Measurements from ENCODE around the gene TULP4. TPM values are rescaled to one million over a fixed set of nuclear protein-coding genes. Genes with fewer than 3 reads are reported as not detected.
"Not testable (repeated sequence)": the region's sequence is repeated elsewhere in the genome, so short reads cannot be mapped to it uniquely, and the experiment has no call there.

The TULP4 gene
- total RNA-seq, 1 donor from 2014 or later = 63.0 TPM

DNA sequence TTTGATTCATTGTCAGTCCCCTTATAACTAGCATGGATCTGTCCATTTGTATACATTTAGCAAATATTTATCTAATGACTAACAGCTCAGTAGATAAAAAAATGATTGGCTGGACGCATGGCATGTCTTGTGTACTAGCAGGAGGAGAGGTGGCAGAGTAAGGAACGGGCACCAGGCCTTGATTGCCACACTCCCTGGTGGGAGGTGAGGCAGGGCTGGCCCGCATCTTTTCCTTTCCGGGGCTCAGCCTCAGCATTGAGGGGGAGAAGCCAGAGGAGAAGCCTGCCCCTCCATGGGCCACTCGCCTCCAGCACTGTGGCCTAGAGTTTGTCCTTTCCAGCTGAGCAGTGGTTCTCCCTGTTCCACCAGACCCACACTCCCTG is 162.7 kb downstream of the TULP4 start:
- no peak for ATAC-seq (ENCODE audit: low read depth)
- CTCF ChIA-PET = interaction anchor here (1.3 kb wide), 1 partner anchor 88 kb away, joined by 3 read pairs; no protein-coding TSS in a partner anchor
- intact Hi-C loops (cut with micrococcal nuclease) = loop anchor here (10.0 kb wide), 1 partner anchor 250 kb away; no protein-coding TSS in a partner anchor

DNA sequence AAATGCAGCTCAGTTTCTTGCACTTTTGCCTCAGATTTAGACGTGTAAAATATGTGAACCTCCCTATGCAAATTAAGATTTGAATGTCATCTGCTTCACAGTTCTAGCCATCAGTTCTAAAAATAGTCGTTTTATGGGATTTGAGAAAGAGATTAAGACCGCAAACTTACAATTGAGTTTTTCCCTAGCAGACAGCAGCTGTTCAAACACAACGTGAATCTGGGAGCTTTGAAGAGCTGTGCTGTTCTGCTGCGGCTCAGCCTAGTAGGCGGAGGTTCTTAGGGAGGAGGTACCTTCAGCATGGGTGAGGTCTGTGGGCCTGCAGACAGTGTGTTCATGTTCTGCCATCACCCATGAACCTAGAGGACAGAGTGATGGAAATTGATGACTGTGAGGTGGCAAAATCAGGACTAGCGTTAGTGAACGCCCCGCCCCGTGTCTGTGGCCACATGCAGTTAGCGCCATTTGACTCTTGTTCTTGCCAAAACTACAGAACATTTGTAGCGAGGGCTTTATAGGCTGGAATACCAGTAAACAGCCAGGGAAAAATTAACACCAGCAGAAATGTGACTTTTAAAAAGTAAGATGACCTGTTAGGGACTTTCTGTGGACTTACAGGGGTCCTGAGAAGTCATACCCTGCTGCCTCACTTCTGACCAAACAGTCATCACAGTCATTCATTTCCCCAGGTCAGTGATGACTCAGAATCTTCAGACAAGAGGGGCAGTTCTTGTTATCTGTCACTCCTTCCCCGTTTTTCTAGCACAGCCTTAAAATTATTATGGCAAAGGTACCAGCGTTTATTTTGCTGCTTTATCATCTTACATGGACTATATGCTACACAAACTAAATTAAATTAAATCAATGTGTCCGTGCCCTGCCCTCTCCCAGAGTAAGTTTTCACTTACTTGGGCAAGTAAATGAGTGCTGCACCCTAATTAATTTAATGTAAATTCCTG is 163.4 kb downstream of the TULP4 start:
- Mint-ChIP-seq H3K4me1 (peaks cover 40% of the 10 kb centered on the region), H3K27ac (peak overlapping the region; percentile 78), H3K9me3 (peaks cover 3% of the 10 kb centered on the region), H3K36me3 (ENCODE audit: low read depth) (peaks cover 44% of the 10 kb centered on the region), H3K27me3 (no peaks in the 10 kb centered on the region), H3K4me3 (peak overlapping the region; percentile 54)
- DNase-seq = no peak
- intact Hi-C loops (cut with micrococcal nuclease) = loop anchor here (10.0 kb wide), 1 partner anchor 251 kb away; no protein-coding TSS in a partner anchor
- ChIA-PET POLR2A (interaction anchor here (0.5 kb wide), 1 partner anchor 638 kb away, joined by 3 read pairs; no protein-coding TSS in a partner anchor), CTCF (interaction anchor here (1.3 kb wide), 1 partner anchor 89 kb away, joined by 3 read pairs; no protein-coding TSS in a partner anchor)
- TF ChIP-seq, protein P1, sequence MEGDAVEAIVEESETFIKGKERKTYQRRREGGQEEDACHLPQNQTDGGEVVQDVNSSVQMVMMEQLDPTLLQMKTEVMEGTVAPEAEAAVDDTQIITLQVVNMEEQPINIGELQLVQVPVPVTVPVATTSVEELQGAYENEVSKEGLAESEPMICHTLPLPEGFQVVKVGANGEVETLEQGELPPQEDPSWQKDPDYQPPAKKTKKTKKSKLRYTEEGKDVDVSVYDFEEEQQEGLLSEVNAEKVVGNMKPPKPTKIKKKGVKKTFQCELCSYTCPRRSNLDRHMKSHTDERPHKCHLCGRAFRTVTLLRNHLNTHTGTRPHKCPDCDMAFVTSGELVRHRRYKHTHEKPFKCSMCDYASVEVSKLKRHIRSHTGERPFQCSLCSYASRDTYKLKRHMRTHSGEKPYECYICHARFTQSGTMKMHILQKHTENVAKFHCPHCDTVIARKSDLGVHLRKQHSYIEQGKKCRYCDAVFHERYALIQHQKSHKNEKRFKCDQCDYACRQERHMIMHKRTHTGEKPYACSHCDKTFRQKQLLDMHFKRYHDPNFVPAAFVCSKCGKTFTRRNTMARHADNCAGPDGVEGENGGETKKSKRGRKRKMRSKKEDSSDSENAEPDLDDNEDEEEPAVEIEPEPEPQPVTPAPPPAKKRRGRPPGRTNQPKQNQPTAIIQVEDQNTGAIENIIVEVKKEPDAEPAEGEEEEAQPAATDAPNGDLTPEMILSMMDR (IDR thresholded peaks at IDR 0.05) = no peak
- peak; percentile 81 for ATAC-seq (ENCODE audit: low read depth)

More for the DNA sequence above, 162.7 kb downstream of the TULP4 start:
- Mint-ChIP-seq H3K9me3 (peaks cover 3% of the 10 kb centered on the region), H3K27me3 (no peaks in the 10 kb centered on the region), H3K4me3 (peak overlapping the region; percentile 54), H3K36me3 (ENCODE audit: low read depth) (peaks cover 43% of the 10 kb centered on the region), H3K27ac (peak overlapping the region; percentile 78), H3K4me1 (peaks cover 40% of the 10 kb centered on the region)
- TF ChIP-seq, protein P1 (IDR thresholded peaks at IDR 0.05) = no peak
- DNase-seq = no peak
- POLR2A ChIA-PET = interaction anchor here (0.5 to 0.6 kb wide), 2 partner anchors 50 to 637 kb away, joined by 3 to 9 read pairs; no protein-coding TSS in a partner anchor

DNA sequence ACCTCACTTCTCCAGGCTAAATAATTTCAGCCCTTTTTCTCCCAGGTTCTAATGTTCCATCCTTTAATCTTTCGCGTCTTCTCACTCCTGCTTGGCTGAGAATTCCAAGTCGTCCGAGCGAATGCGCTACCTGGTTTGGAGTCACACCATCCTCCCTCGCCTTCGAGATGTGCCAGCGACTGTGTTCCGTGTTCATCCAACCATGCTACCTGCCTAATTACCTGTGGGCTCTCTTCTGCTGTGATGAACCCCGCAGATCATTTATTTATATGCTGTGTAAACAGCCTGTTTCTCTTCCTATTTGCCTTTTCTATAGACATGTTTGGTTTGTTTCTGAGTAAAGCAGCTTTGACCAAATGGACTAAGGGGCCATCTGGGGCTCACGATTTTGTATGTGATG is 164.1 kb downstream of the TULP4 start:
- DNase-seq (no peak), ATAC-seq (ENCODE audit: low read depth) (no peak)
- Mint-ChIP-seq H3K4me1 (peaks cover 37% of the 10 kb centered on the region), H3K4me3 (peak overlapping the region; percentile 24), H3K36me3 (ENCODE audit: low read depth) (peaks cover 48% of the 10 kb centered on the region), H3K27ac (peak overlapping the region; percentile 78), H3K27me3 (no peaks in the 10 kb centered on the region), H3K9me3 (peaks cover 3% of the 10 kb centered on the region)
- CTCF ChIA-PET = interaction anchor here (0.7 kb wide), 1 partner anchor 257 kb away, joined by 3 read pairs; no protein-coding TSS in a partner anchor
- POLR2A ChIA-PET = no interaction called here
- intact Hi-C loops (cut with micrococcal nuclease) = loop anchor here (10.0 kb wide), 1 partner anchor 252 kb away; no protein-coding TSS in a partner anchor
- TF ChIP-seq, protein P1 (IDR thresholded peaks at IDR 0.05) = no peak

DNA sequence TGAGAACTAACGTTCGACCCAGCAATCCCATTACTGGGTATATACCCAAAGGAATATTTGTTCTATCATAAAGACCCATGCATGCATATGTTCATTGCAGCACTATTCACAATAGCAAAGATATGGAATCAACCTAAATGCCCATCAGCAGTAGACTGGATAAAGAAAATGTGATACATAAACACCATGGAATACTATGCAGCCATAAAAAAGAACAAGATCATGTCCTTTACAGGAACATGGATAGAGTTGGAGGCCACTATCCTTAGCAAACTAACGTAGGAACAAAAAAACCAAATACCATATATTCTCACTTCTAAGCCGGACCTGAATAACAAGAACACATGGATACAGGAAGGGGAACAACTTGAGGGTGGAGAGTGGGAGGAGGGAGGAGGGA is 165.5 kb downstream of the TULP4 start:
- DNase-seq; H3K4me3 Mint-ChIP-seq; H3K27me3 Mint-ChIP-seq; POLR2A ChIA-PET; H3K9me3 Mint-ChIP-seq; H3K27ac Mint-ChIP-seq; CTCF ChIA-PET; ATAC-seq (ENCODE audit: low read depth): not testable (repeated sequence)
- peaks cover 60% of the 10 kb centered on the region for H3K36me3 Mint-ChIP-seq (ENCODE audit: low read depth)
- H3K4me1 Mint-ChIP-seq = peaks cover 44% of the 10 kb centered on the region
- intact Hi-C loops (cut with micrococcal nuclease) = loop anchor here (10.0 kb wide), 1 partner anchor 253 kb away; no protein-coding TSS in a partner anchor

DNA sequence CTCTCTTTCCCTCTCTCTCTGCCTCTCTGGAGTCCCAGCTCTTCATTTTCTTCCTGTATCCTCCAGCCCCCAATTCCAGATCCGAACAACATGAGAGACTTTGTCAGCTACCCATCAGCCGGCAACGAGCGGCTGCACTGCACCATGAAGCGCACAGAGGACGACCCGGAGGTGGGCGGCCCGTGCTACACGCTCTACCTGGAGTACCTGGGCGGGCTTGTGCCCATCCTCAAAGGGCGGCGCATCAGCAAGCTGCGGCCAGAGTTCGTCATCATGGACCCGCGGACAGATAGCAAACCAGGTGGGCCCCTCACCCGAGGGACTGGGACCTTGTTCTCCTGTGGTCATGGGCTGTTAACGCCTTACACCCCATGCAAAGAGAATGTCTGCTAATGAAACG is 168.7 kb downstream of the TULP4 start:
- Mint-ChIP-seq H3K9me3 (peaks cover 3% of the 10 kb centered on the region), H3K27me3 (no peaks in the 10 kb centered on the region), H3K27ac (no peak overlapping the region), H3K4me1 (peaks cover 27% of the 10 kb centered on the region), H3K36me3 (ENCODE audit: low read depth) (peaks cover 76% of the 10 kb centered on the region), H3K4me3 (no peak overlapping the region)
- DNase-seq (no peak), ATAC-seq (ENCODE audit: low read depth) (no peak)
- TF ChIP-seq, protein P1 (IDR thresholded peaks at IDR 0.05) = no peak
- POLR2A ChIA-PET = no interaction called here
- intact Hi-C loops (cut with micrococcal nuclease) = no loop called here
- CTCF ChIA-PET = no interaction called here

Data from activated B cell treated with CpG ODN at 0.5 μM for 24 hours (primary cell).